Activated naive CD4-positive, alpha-beta T cell treated with anti-CD3 and anti-CD28 coated beads, Interleukin-2, amount 10 ng/mL, durations not matched to agents 5 hours and 36 hours (primary cell): Measurements from ENCODE around the gene TRIP4. TPM values are rescaled to one million over a fixed set of nuclear protein-coding genes. Genes with fewer than 3 reads are reported as not detected.

Source experiments
- total RNA-seq, 2 experiments: library from RNA; stranded (reverse); gene quantifications; one replicate each; pipeline ENCODE4 v1.2.3, GENCODE V29; 2021

The TRIP4 gene
- total RNA-seq, result 10 to 100 TPM; 22.9 to 28.1 TPM

GRCh38 chr15:64387562-64388168 lies at the start of gene TRIP4:
Gene TRIP4, plus strand, starts transcription at chr15:64387836. Its CDS starts 28 bp downstream, at chr15:64387864.

GRCh38 chr15:64355944-64356709 lies 31.5 kb upstream of the TRIP4 start, which contains the start of gene CSNK1G1:
Gene CSNK1G1, minus strand, starts transcription at chr15:64356173. Its CDS starts 55,674 bp downstream, at chr15:64300499.

GRCh38 chr15:64381000-64381751 lies 6.5 kb upstream of the TRIP4 start, which contains the start of gene PCLAF:
Gene PCLAF, minus strand, starts transcription at chr15:64381441. Its CDS starts 70 bp downstream, at chr15:64381371.

GRCh38 chr15:64460206-64460723 lies 72.6 kb downstream of the TRIP4 start, which contains the start of gene ZNF609:
Gene ZNF609, plus strand, starts transcription at chr15:64460578. Its CDS starts 38,842 bp downstream, at chr15:64499420.

Other genes with a start within 250 kb of the TRIP4 start
- gene SNX22, start 236.1 kb upstream of the TRIP4 start, total RNA-seq, result under 1 TPM; 0.82 to 0.93 TPM
- gene PPIB, start 224.8 kb upstream of the TRIP4 start, total RNA-seq, result 100 to 1,000 TPM; 359 to 370 TPM
- 10 to 100 TPM; 21.9 to 22.8 TPM for gene CSNK1G1, start 31.7 kb upstream of the TRIP4 start, total RNA-seq
- 10 to 100 TPM; 83.1 to 88.6 TPM for gene PCLAF, start 6.4 kb upstream of the TRIP4 start, total RNA-seq
- 10 to 100 TPM; 41.1 to 48.6 TPM for gene ZNF609, start 72.7 kb downstream of the TRIP4 start, total RNA-seq